ENCODE data around the gene GIPC2.

- TF ChIP-seq CTCF (IDR thresholded peaks at IDR 0.05) (no peak), EZH2 (IDR thresholded peaks at IDR 0.05; ENCODE audit: borderline replicate concordance, insufficient read depth, low read depth, low read length, poor library complexity, severe bottlenecking) (no peak)
These were observed 9.3 kb upstream of the GIPC2 start for GRCh38 chr1:78036450-78036849.

All from B cell (primary cell).